IMR-90 (cell line): ENCODE data around the gene ZMYM2. TPM values are rescaled to one million over a fixed set of nuclear protein-coding genes. Genes with fewer than 3 reads are reported as not detected.
A peak's percentile ranks its signal among the peaks of the same experiment; 100 is the strongest.

Experiments used
- ATAC-seq: fragments of 200-7000 bp; cut with Tn5 transposase; 2 replicates; pipeline ENCODE4 v1.9.1; 2020; ENCODE audit warnings: low read depth, mild to moderate bottlenecking, moderate library complexity
- BruUV-seq: library from RNA; stranded (reverse); fragments of 400-500 nt; replicated peaks from 2 replicates; lab custom pipeline; 2021; lab: Mats Ljungman, UMichigan
- CTCF ChIA-PET: fragments of 300-600 bp; formaldehyde crosslinking; extraction: SDS; loops from one replicate; lab custom pipeline; 2021; ENCODE audit warnings: antibody characterized with exemption; lab: Yijun Ruan, JAX
- POLR2A ChIA-PET: fragments of 300-600 bp; sonication (Branson Sonifier 250); formaldehyde crosslinking; loops from one replicate; lab custom pipeline; 2022; ENCODE audit warnings: antibody characterized with exemption; ENCODE audit not compliant: unreplicated experiment; lab: Charles Lee
- DNase-seq: peaks from one replicate; pipeline ENCODE4 v3.0.0; 2013
- H2AFZ ChIP-seq: replicated peaks from 2 replicates; pipeline ENCODE3; 2013; ENCODE audit warnings: low read length, mild to moderate bottlenecking; ENCODE audit not compliant: poor library complexity
- H2AK5ac ChIP-seq: 2 replicates; pipeline ENCODE4 v1.6.1; 2013; ENCODE audit warnings: low read depth, low read length, inconsistent platforms
- H2AK9ac ChIP-seq: replicated peaks from 2 replicates; pipeline ENCODE3; 2013; ENCODE audit warnings: mild to moderate bottlenecking, low read depth, low read length, moderate library complexity; ENCODE audit not compliant: poor library complexity
- H2BK120ac ChIP-seq: 2 replicates; pipeline ENCODE4 v1.6.1; 2013; ENCODE audit warnings: low read depth, low read length, inconsistent platforms
- H2BK15ac ChIP-seq: 3 replicates; pipeline ENCODE4 v1.6.1; 2013; ENCODE audit warnings: low read depth, low read length, inconsistent platforms
- H2BK20ac ChIP-seq: 2 replicates; pipeline ENCODE4 v1.6.1; 2013; ENCODE audit warnings: low read depth, mild to moderate bottlenecking, inconsistent platforms, low read length, moderate library complexity
- H2BK5ac ChIP-seq: 2 replicates; pipeline ENCODE4 v1.6.1; 2013; ENCODE audit warnings: mild to moderate bottlenecking, low read depth, low read length, inconsistent platforms; ENCODE audit not compliant: poor library complexity, severe bottlenecking
- H3K14ac ChIP-seq: replicated peaks from 2 replicates; pipeline ENCODE4 v1.6.1; 2013; ENCODE audit warnings: low read depth, low read length, inconsistent platforms
- H3K18ac ChIP-seq: 2 replicates; pipeline ENCODE4 v1.6.1; 2013; ENCODE audit warnings: low read depth, low read length, control low read depth
- H3K23ac ChIP-seq: 2 replicates; pipeline ENCODE4 v1.6.1; 2013; ENCODE audit warnings: low read depth, low read length, inconsistent platforms
- H3K27ac ChIP-seq: 2 replicates; pipeline ENCODE4 v1.5.1; 2013; ENCODE audit warnings: mild to moderate bottlenecking, control low read depth, low read length; ENCODE audit not compliant: insufficient read depth
- H3K27me3 ChIP-seq: 2 replicates; pipeline ENCODE4 v1.6.1; 2013; ENCODE audit warnings: low read length; ENCODE audit not compliant: control insufficient read depth, insufficient read depth
- H3K36me3 ChIP-seq: 2 replicates; pipeline ENCODE4 v1.6.1; 2013; ENCODE audit warnings: low read length, mixed read lengths; ENCODE audit not compliant: control insufficient read depth, insufficient read depth
- H3K4ac ChIP-seq: 2 replicates; pipeline ENCODE4 v1.6.1; 2013; ENCODE audit warnings: low read depth, low read length, inconsistent platforms
- H3K4me1 ChIP-seq: 2 replicates; pipeline ENCODE4 v1.6.1; 2013; ENCODE audit warnings: low read length, mixed read lengths; ENCODE audit not compliant: control insufficient read depth, insufficient read depth
- H3K4me2 ChIP-seq: 2 replicates; pipeline ENCODE4 v1.6.1; 2013; ENCODE audit warnings: low read depth, mild to moderate bottlenecking, control low read depth, low read length, moderate library complexity
- H3K4me3 ChIP-seq: 2 replicates; pipeline ENCODE4 v1.5.1; 2013; ENCODE audit warnings: low read depth, mild to moderate bottlenecking, control low read depth, low read length, moderate library complexity; ENCODE audit not compliant: insufficient read depth
- H3K56ac ChIP-seq: 2 replicates; pipeline ENCODE4 v1.6.1; 2013; ENCODE audit warnings: low read length, inconsistent platforms; ENCODE audit not compliant: insufficient read depth; ENCODE audit errors: extremely low read depth
- H3K79me1 ChIP-seq, 2 experiments: 2 replicates each; pipeline ENCODE4 v1.6.1; 2013; ENCODE audit warnings: low read length in 2 of 2, inconsistent platforms in 1 of 2, low read depth in 1 of 2
- H3K9ac ChIP-seq: 2 replicates; pipeline ENCODE4 v1.6.1; 2013; ENCODE audit warnings: low read depth, low read length, control low read depth
- H3K9me1 ChIP-seq: 2 replicates; pipeline ENCODE4 v1.6.1; 2013; ENCODE audit warnings: low read length, inconsistent platforms; ENCODE audit not compliant: insufficient read depth
- H3K9me3 ChIP-seq: 2 replicates; pipeline ENCODE4 v1.6.1; 2013; ENCODE audit warnings: low read length; ENCODE audit not compliant: control insufficient read depth, insufficient read depth
- H4K20me1 ChIP-seq: 2 replicates; pipeline ENCODE4 v1.6.1; 2013; ENCODE audit warnings: low read length, inconsistent platforms; ENCODE audit not compliant: insufficient read depth
- H4K5ac ChIP-seq: 2 replicates; pipeline ENCODE4 v1.6.1; 2013; ENCODE audit warnings: mild to moderate bottlenecking, low read depth, low read length, control low read depth
- H4K8ac ChIP-seq, 2 experiments: 2 replicates each; pipeline ENCODE4 v1.6.1; 2013; ENCODE audit warnings: low read depth in 2 of 2, low read length in 2 of 2, control low read depth in 1 of 2, inconsistent platforms in 1 of 2
- H4K91ac ChIP-seq: 2 replicates; pipeline ENCODE4 v1.6.1; 2013; ENCODE audit warnings: low read depth, low read length, inconsistent platforms; ENCODE audit not compliant: insufficient read depth
- CHD1 ChIP-seq: IDR thresholded peaks from 2 replicates; pipeline ENCODE4 v1.6.1; 2012; ENCODE audit warnings: low read depth, low read length, improper control_type of control experiment
- CTCF ChIP-seq: conservative IDR thresholded peaks from 2 replicates; pipeline ENCODE4 v1.5.1; 2012; ENCODE audit warnings: mild to moderate bottlenecking, low read depth, low read length, improper control_type of control experiment
- ELK1 ChIP-seq: fragments of 150-350 bp; IDR thresholded peaks from 2 replicates; pipeline ENCODE4 v1.6.1; 2016; ENCODE audit warnings: low read depth, mild to moderate bottlenecking, low read length, moderate library complexity, borderline replicate concordance
- MXI1 ChIP-seq: IDR thresholded peaks from 2 replicates; pipeline ENCODE4 v1.6.1; 2012; ENCODE audit warnings: low read depth, mild to moderate bottlenecking, low read length, moderate library complexity, borderline replicate concordance
- POLR2A ChIP-seq: IDR thresholded peaks from 2 replicates; pipeline ENCODE4 v1.6.1; 2012; ENCODE audit warnings: mild to moderate bottlenecking, low read depth, low read length
- USF2 ChIP-seq: fragments of 150-350 bp; IDR thresholded peaks from 2 replicates; pipeline ENCODE4 v1.6.1; 2017; ENCODE audit warnings: mild to moderate bottlenecking, antibody characterized with exemption, low read length, low read depth
- WGBS, 2 experiments: methylation state at CpG; one replicate each; pipeline versions ENCODE4 v1.1.5 to v1.1.7; 2013; ENCODE audit warnings: missing lambda C conversion rate in 2 of 2; ENCODE audit not compliant: insufficient read length in 1 of 2; ENCODE audit errors: extremely low coverage in 2 of 2; 5-methylcytosine and 5-hydroxymethylcytosine counted together
- dilution Hi-C: fragments of 300-500 bp; cut with HindIII; formaldehyde crosslinking; loops from one replicate; pipeline ENCODE4 v1.14.3; 2018; ENCODE audit warnings: low sequenced_read_pairs; ENCODE audit not compliant: unreplicated experiment
- in situ Hi-C: fragments of 300-500 bp; cut with MboI; formaldehyde crosslinking; loops from 3 replicates; pipeline ENCODE4 v1.14.3; 2019; ENCODE audit warnings: low sequenced_read_pairs, inconsistent platforms, mixed read lengths
- intact Hi-C: fragments of 100-400 bp; cut with micrococcal nuclease; formaldehyde crosslinking; loops from 2 replicates; pipeline ENCODE4 v1.10.0; 2022
- polyA plus RNA-seq, 3 experiments: library from polyadenylated mRNA; depleted of rRNA; stranded (reverse); fragments of >200 nt; gene quantifications; 2 replicates each; pipeline ENCODE4 v1.2.3, GENCODE V29; 2012; ENCODE audit warnings: low replicate concordance in 1 of 3
- total RNA-seq: library from RNA; depleted of rRNA; stranded (reverse); fragments of >200 nt; gene quantifications from 2 replicates; pipeline ENCODE4 v1.2.3, GENCODE V29; 2012

The ZMYM2 gene
- total and polyA plus RNA-seq, 2 of the 4 experiments (the other 2 are of a cell fraction), result 15.7 to 51.1 TPM

- Histone ChIP-seq H4K8ac (no peak overlapping the region), H3K4me1 (peaks cover 4% of the 10 kb centered on the region; the same call in 1 of the 2 replicates), H2AFZ (no peak overlapping the region), H3K9ac (no peak overlapping the region), H4K91ac (no peak overlapping the region), H3K4me2 (no peak overlapping the region), H3K27ac (no peak overlapping the region), H2AK9ac (no peak overlapping the region), H3K9me1 (no peaks in the 10 kb centered on the region), H3K79me1 (no peaks in the 10 kb centered on the region), H2BK5ac (peak overlapping the region; percentile 17), H2AK5ac (no peak overlapping the region), H3K18ac (no peak overlapping the region), H2BK15ac (no peak overlapping the region), H2BK120ac (no peak overlapping the region), H3K27me3 (peaks cover 10% of the 10 kb centered on the region), H2BK20ac (no peak overlapping the region), H3K4ac (no peak overlapping the region), H3K56ac (no peak overlapping the region), H3K9me3 (no peaks in the 10 kb centered on the region), H3K4me3 (no peak overlapping the region), H3K14ac (no peak overlapping the region), H3K23ac (no peak overlapping the region), H3K36me3 (no peaks in the 10 kb centered on the region), H4K20me1 (no peaks in the 10 kb centered on the region), H4K5ac (no peak overlapping the region)
- intact Hi-C loops, result no loop called here
- no peak for DNase-seq
- TF ChIP-seq CHD1 (no peak), MXI1 (no peak), POLR2A (no peak), CTCF (no peak), USF2 (no peak), ELK1 (no peak)
- BruUV-seq, result no TSS peak
- POLR2A ChIA-PET, result no interaction called here
- dilution Hi-C loops, result no loop called here
- CTCF ChIA-PET, result no interaction called here
- in situ Hi-C loops, result no loop called here
- 84% methylated on average over 2 of the region's 2 CpGs; no CpG with 5 or more reads in 1 of the 2 experiments for WGBS, 2 experiments
- no peak for ATAC-seq
Measured at GRCh38 chr13:20130652-20131051, 172.1 kb downstream of the ZMYM2 start.
